MCF 10A (cell line): Measurements from ENCODE around the gene PTPRM. TPM values are rescaled to one million over a fixed set of nuclear protein-coding genes. Genes with fewer than 3 reads are reported as not detected.

Experiments
- BruUV-seq: library from RNA; stranded (reverse); fragments of 400-500 nt; replicated peaks from 2 replicates; lab custom pipeline; 2021; lab: Mats Ljungman, UMichigan
- CTCF ChIA-PET: fragments of 300-600 bp; sonication (Branson Sonifier 250); formaldehyde crosslinking; extraction: SDS; loops from one replicate; lab custom pipeline; 2021; ENCODE audit warnings: antibody characterized with exemption, inconsistent platforms; lab: Yijun Ruan, JAX
- POLR2A ChIA-PET: fragments of 300-600, 350-650 bp; sonication (Branson Sonifier 250); formaldehyde crosslinking; extraction: SDS; loops from one replicate; lab custom pipeline; 2020; ENCODE audit warnings: antibody characterized with exemption, inconsistent platforms; lab: Yijun Ruan, JAX
- DNase-seq: peaks from one replicate; pipeline ENCODE4 v3.0.0-alpha.2; 2018; ENCODE audit not compliant: unreplicated experiment
- H3K27ac Mint-ChIP-seq: one replicate; pipeline ENCODE4 v1.8.0; 2022; ENCODE audit warnings: mild to moderate bottlenecking, low read depth, mixed read lengths; ENCODE audit not compliant: unreplicated experiment
- H3K27me3 Mint-ChIP-seq: one replicate; pipeline ENCODE4 v1.8.0; 2022; ENCODE audit warnings: mixed read lengths; ENCODE audit not compliant: insufficient read depth, unreplicated experiment
- H3K36me3 Mint-ChIP-seq: one replicate; pipeline ENCODE4 v1.8.0; 2022; ENCODE audit warnings: mild to moderate bottlenecking, moderate library complexity, mixed read lengths; ENCODE audit not compliant: insufficient read depth, unreplicated experiment
- H3K4me1 Mint-ChIP-seq: one replicate; pipeline ENCODE4 v1.8.0; 2022; ENCODE audit warnings: mixed read lengths; ENCODE audit not compliant: insufficient read depth, unreplicated experiment
- H3K4me3 Mint-ChIP-seq: one replicate; pipeline ENCODE4 v1.8.0; 2022; ENCODE audit warnings: mild to moderate bottlenecking, moderate library complexity, mixed read lengths; ENCODE audit not compliant: unreplicated experiment
- H3K9me3 Mint-ChIP-seq: one replicate; pipeline ENCODE4 v1.8.0; 2022; ENCODE audit warnings: mixed read lengths; ENCODE audit not compliant: unreplicated experiment
- intact Hi-C: fragments of 100-400 bp; cut with micrococcal nuclease; formaldehyde crosslinking; loops from 2 replicates; pipeline ENCODE4 v1.14.1; 2022
- total RNA-seq: library from RNA; stranded (reverse); gene quantifications from 2 replicates; pipeline ENCODE4 v1.2.3, GENCODE V29; 2022
- TF ChIP-seq, protein P1 (sequence below): fragments of 200-600 bp; IDR thresholded peaks from one replicate; pipeline ENCODE4 v1.8.0; 2022; ENCODE audit warnings: antibody characterized with exemption, mild to moderate bottlenecking; ENCODE audit not compliant: unreplicated experiment

PTPRM gene
- total RNA-seq, 1 experiment from 2014 or later = 82.8 TPM

DNA sequence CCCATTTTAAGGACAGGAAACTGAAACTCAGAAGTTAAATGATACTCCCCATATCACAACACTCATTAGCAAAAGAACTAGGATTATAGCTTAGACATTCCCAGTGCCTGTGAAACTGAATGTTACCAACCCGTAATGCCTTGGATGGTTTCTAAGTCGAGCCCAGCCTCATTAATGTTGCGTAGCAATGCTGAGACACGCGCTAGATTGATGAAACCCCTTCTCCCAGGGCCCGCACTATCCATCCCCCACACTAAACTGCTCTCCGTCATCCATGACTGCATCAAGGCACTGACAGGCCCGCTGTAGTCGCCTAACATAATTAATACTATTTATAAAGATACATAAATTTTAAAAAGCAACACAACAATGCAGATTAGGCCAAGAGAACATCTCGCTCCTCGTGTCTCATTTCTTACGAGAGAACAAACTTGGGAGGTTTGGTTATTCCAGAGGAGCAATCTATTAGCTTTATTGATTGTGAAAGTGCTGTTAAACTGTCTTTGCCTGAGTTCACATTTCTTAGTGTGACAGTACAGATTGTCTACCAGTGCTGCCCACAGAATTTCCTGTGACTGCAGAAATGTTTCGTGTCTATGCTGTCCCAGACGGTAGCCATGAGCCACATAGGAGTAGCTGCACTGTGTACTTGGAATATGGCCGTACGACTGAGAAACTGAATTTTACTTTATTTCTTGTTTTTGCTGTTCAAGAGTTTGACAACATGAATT lies 729.9 kb downstream of the PTPRM start:
- no peak overlapping the region for H3K27ac Mint-ChIP-seq
- CTCF ChIA-PET = interaction anchor here (1.3 kb wide), 1 partner anchor 19 kb away, joined by 4 read pairs; no protein-coding TSS in a partner anchor
- POLR2A ChIA-PET = no interaction called here
- peaks cover 22% of the 10 kb centered on the region for H3K36me3 Mint-ChIP-seq
- TF ChIP-seq, protein P1, sequence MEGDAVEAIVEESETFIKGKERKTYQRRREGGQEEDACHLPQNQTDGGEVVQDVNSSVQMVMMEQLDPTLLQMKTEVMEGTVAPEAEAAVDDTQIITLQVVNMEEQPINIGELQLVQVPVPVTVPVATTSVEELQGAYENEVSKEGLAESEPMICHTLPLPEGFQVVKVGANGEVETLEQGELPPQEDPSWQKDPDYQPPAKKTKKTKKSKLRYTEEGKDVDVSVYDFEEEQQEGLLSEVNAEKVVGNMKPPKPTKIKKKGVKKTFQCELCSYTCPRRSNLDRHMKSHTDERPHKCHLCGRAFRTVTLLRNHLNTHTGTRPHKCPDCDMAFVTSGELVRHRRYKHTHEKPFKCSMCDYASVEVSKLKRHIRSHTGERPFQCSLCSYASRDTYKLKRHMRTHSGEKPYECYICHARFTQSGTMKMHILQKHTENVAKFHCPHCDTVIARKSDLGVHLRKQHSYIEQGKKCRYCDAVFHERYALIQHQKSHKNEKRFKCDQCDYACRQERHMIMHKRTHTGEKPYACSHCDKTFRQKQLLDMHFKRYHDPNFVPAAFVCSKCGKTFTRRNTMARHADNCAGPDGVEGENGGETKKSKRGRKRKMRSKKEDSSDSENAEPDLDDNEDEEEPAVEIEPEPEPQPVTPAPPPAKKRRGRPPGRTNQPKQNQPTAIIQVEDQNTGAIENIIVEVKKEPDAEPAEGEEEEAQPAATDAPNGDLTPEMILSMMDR = no peak
- intact Hi-C loops = no loop called here
- no peak overlapping the region for H3K4me3 Mint-ChIP-seq
- H3K9me3 Mint-ChIP-seq = no peaks in the 10 kb centered on the region
- no TSS peak for BruUV-seq
- no peaks in the 10 kb centered on the region for H3K4me1 Mint-ChIP-seq
- H3K27me3 Mint-ChIP-seq = no peaks in the 10 kb centered on the region
- DNase-seq = no peak

DNA sequence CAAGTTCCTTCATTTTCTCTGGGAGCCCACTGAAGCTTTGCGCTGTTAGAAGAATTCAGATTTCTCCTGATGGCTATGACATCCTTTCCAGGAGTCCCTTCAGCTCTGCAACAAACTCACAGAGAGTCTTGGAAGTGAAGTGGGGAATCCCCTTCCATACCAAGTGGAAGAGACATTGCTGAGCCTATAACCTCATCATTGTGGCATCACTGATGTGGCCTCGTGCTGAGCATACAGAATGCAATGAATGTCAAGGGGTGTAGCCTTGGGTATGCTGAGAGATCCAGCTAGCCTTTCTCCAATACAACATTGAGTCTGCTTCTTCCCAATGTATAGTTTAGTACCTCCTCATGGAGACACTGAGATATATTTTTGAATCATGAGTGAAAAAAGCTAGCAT lies 731.1 kb downstream of the PTPRM start:
- CTCF ChIA-PET = no interaction called here
- intact Hi-C loops = no loop called here
- Mint-ChIP-seq H3K27ac (no peak overlapping the region), H3K27me3 (no peaks in the 10 kb centered on the region), H3K36me3 (peaks cover 14% of the 10 kb centered on the region), H3K4me3 (no peak overlapping the region), H3K4me1 (no peaks in the 10 kb centered on the region), H3K9me3 (no peaks in the 10 kb centered on the region)
- DNase-seq = no peak
- no TSS peak for BruUV-seq
- TF ChIP-seq, protein P1 = no peak
- POLR2A ChIA-PET = no interaction called here

DNA sequence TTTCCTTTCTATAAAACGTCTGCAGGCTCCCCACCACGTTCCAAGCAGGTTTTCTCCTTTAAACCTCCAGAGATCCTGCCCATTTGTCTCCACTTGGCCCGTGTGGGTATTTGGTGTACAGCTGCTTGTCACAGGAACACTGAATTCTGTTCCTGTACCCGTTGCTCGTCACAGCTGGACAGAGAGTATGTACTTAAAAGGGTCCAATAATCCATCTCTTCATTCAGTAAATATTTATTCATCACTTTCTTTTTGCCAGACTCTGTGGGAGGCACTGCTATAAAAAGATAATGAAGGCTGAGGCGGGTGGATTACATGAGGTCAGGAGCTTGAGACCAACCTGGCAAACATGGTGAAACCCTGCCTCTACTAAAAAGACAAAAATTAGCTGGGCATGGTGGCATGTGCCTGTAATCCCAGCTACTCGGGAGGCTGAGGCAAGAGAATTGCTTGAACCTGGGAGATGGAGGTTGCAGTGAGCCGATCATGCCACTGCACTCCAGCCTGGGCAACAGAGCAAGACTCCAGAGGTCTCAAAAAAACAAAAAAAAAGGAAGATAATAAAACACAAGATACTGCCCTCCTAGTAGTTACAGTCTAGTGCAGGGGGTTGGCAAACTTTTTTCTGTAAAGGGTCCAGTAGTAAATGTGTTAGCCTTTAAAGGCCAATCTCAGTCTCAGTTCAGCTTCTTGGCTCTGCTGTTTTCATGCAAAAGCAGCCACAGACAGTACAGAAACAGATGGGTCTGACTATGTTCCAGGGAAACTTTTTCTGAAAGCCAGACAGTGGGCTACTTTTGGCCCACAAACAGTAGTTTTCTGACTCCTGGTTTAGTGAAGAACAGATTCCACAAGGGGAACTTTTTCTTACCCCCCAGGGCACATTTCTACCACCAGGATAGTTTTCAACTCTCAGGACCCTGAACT lies 732.2 kb downstream of the PTPRM start:
- no TSS peak for BruUV-seq
- no peaks in the 10 kb centered on the region for H3K4me1 Mint-ChIP-seq
- no peak overlapping the region for H3K4me3 Mint-ChIP-seq
- intact Hi-C loops = no loop called here
- no peak for DNase-seq
- H3K36me3 Mint-ChIP-seq = peaks cover 14% of the 10 kb centered on the region
- ChIA-PET POLR2A (no interaction called here), CTCF (no interaction called here)
- no peak overlapping the region for H3K27ac Mint-ChIP-seq
- H3K9me3 Mint-ChIP-seq = no peaks in the 10 kb centered on the region
- TF ChIP-seq, protein P1 = no peak
- no peaks in the 10 kb centered on the region for H3K27me3 Mint-ChIP-seq
